Osteocyte (in vitro differentiated cells): ENCODE data around the gene SHISA8. TPM values are rescaled to one million over a fixed set of nuclear protein-coding genes. Genes with fewer than 3 reads are reported as not detected.

Experiments
- DNase-seq: peaks from one replicate; pipeline ENCODE4 v3.0.0; 2021; ENCODE audit warnings: mixed read lengths; ENCODE audit not compliant: unreplicated experiment; ENCODE audit errors: extremely low spot score
- H3K27ac Mint-ChIP-seq: one replicate; pipeline ENCODE4 v1.8.0; 2021; ENCODE audit warnings: mild to moderate bottlenecking, mixed read lengths; ENCODE audit not compliant: unreplicated experiment
- H3K27me3 Mint-ChIP-seq: one replicate; pipeline ENCODE4 v1.8.0; 2021; ENCODE audit warnings: mixed read lengths; ENCODE audit not compliant: unreplicated experiment
- H3K36me3 Mint-ChIP-seq: one replicate; pipeline ENCODE4 v1.8.0; 2021; ENCODE audit warnings: mixed read lengths; ENCODE audit not compliant: unreplicated experiment
- H3K4me1 Mint-ChIP-seq: one replicate; pipeline ENCODE4 v1.8.0; 2021; ENCODE audit warnings: mixed read lengths; ENCODE audit not compliant: unreplicated experiment
- H3K4me3 Mint-ChIP-seq: one replicate; pipeline ENCODE4 v1.8.0; 2021; ENCODE audit warnings: mild to moderate bottlenecking, moderate library complexity, mixed read lengths; ENCODE audit not compliant: unreplicated experiment
- H3K9me3 Mint-ChIP-seq: one replicate; pipeline ENCODE4 v1.8.0; 2021; ENCODE audit warnings: mixed read lengths; ENCODE audit not compliant: unreplicated experiment
- CTCF ChIP-seq: fragments of 200-600 bp; sonication (generic); IDR thresholded peaks from 2 replicates; pipeline ENCODE4 v1.5.0; 2021; ENCODE audit warnings: antibody characterized with exemption, mild to moderate bottlenecking, moderate library complexity
- total RNA-seq: library from RNA; stranded (reverse); gene quantifications from 2 replicates; pipeline ENCODE4 v1.2.1, GENCODE V29; 2021

The SHISA8 gene
- total RNA-seq, 1 donor from 2014 or later, result not detected

DNA sequence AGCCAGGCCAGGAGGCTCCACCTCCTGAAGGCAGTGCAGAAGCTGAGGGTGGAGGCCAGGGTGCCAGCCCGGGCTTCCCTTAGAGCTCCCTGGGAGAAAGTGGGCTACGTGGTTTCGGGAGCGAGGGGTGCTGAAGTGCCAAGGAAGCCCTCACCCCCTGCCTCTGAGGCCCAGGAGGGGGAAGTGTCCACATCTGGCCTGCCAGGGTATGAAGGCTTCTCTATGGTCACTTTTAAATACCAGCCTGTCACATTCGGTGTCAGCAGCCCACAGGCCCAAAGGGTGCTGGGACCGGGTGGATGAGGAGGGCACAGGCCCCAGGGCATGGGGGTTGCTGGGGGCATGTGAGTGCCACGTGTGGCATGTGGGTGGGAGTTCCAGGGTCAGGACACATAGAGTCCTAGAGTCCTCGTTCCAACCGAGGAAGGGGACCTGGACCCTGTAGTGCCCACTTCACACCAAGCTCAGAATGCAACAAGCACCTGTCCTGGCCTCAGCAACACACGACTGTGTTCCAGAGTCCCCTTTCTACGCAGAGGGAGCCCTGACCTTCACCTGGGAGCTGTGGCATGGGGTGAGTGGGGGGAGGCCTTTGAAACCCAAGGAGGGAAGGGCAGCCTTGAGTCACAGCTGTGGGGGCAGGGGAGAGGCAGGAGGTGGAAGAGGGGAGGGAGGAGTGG is 1.7 kb downstream of the SHISA8 start:
- Mint-ChIP-seq H3K9me3 (no peaks in the 10 kb centered on the region), H3K27ac (no peak overlapping the region), H3K4me1 (peaks cover 20% of the 10 kb centered on the region), H3K4me3 (peak overlapping the region; percentile 29), H3K36me3 (peaks cover 3% of the 10 kb centered on the region), H3K27me3 (peaks cover 42% of the 10 kb centered on the region)
- DNase-seq, result no peak
- no peak for TF ChIP-seq CTCF

DNA sequence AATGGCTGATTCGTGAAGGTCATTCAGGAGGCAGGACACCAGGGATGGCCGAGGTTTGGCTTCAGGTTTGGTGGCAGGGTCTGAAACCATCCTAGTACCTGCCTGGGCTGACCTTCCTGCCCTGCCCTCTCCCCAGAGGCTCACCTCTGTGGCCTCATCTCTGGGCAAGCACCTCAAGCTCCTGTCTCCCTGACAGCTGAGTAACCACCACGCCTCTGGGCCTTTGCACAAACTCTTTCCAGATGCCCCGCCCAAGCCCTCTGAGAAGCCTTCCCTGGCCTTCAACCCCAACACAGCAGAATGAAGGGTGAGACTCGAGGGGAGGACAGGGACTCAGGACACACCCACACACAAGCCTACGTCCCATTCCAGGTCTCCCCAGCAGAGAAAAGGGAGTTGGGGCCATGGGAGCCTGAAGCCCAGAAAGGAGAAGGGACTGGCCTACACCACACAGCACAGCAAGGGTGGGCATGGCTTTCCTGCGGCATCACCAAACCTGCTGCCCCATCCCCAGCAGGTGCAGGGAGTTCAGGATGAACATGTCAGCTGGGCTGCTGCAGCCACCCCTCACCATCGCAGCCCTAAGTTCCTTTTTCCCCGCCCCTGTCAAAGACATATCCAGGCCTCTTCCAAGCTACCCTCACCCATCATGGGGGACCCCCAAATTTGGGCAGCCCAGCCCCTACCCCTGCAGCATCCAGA is 2.4 kb downstream of the SHISA8 start:
- DNase-seq, result no peak
- Mint-ChIP-seq H3K9me3 (no peaks in the 10 kb centered on the region), H3K27me3 (peaks cover 42% of the 10 kb centered on the region), H3K4me1 (peaks cover 18% of the 10 kb centered on the region), H3K4me3 (no peak overlapping the region), H3K27ac (no peak overlapping the region), H3K36me3 (peaks cover 3% of the 10 kb centered on the region)
- no peak for TF ChIP-seq CTCF

GRCh38 chr22:41911001-41911611 is 3.8 kb downstream of the SHISA8 start:
- H3K27me3 Mint-ChIP-seq, result peaks cover 32% of the 10 kb centered on the region

GRCh38 chr22:41910050-41911000 is 4.5 kb downstream of the SHISA8 start:
- Mint-ChIP-seq H3K27me3 (peaks cover 24% of the 10 kb centered on the region), H3K4me3 (peak overlapping the region; percentile 55), H3K36me3 (peaks cover 9% of the 10 kb centered on the region), H3K27ac (no peak overlapping the region), H3K4me1 (peaks cover 13% of the 10 kb centered on the region), H3K9me3 (no peaks in the 10 kb centered on the region)
- no peak for TF ChIP-seq CTCF
- DNase-seq, result no peak

More at GRCh38 chr22:41911001-41911611, 3.8 kb downstream of the SHISA8 start:
- H3K9me3 Mint-ChIP-seq, result no peaks in the 10 kb centered on the region
- no peak for TF ChIP-seq CTCF
- peaks cover 17% of the 10 kb centered on the region for H3K4me1 Mint-ChIP-seq
- DNase-seq, result no peak
- H3K4me3 Mint-ChIP-seq, result peak overlapping the region; percentile 29
- H3K27ac Mint-ChIP-seq, result no peak overlapping the region
- peaks cover 3% of the 10 kb centered on the region for H3K36me3 Mint-ChIP-seq
